Limb (tissue), 2 donors: ENCODE data around the gene CASR.

Experiments used
- DNase-seq, 2 donors: peaks; one replicate each; pipeline ENCODE4 v3.0.0-alpha.2; 2016; ENCODE audit errors: extremely low spot score in 2 of 2

Gene CASR

DNA sequence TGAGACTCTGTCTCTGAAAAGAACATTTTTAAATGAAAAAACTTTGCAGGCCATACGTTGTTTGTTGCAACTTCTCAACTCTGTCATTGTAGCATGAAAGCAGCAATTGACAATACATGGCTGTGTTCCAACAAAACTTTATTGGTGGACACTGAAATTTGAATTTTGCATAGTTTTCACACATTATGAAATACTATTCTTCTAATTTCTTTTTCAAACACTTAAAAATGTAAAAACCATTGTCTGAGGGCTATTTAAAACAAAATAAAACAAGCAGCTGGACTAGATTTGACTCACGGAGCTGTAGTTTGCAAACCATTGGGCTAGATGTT is 123.1 kb downstream of the CASR start:
- DNase-seq, result no peak

DNA sequence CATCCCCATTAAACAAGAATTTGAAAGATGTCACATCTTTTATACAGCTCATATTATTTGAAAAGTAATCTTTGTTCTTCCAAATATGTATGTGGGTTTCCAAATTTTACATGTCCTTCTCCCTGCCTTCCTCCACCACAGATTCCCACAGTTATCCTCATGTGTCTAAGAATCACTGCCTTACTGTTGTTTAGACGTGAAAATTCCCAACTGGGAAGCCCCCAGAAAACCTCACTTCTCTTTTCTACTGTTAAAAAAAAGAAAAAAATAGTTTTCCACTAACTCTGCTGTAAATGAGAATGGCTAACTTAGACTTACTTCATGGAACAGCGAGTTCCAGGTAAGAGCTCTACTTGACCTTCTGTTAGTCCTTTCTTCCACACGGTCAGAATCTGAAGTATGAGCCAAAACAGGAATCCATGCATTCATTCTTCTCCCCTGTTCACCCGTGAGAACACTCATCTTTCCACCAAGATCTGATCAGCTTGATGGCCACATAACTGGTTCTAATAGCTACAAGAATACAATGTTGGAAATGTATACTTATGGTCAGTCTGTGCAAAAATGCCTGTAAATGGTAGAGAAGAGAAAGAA is 123.7 kb downstream of the CASR start:
- no peak for DNase-seq

DNA sequence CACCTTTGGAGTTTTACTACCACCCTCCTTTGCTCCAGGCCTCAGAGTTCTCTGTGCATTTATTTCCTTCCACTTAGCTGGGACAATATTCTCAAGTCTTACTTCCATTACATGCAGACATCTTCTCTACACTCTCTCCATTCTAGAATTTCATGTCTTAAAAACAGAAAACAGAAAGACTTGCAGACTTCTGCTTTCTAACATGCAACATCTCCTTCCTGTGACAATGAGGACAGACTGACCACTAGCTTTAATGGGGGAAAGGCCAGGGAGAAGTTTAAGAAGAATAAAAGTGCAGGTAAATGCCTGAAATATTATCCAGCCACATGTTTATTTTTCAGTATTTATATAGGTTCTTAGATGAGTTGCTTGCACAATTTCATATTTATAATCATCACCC is 124.5 kb downstream of the CASR start:
- DNase-seq, result no peak

DNA sequence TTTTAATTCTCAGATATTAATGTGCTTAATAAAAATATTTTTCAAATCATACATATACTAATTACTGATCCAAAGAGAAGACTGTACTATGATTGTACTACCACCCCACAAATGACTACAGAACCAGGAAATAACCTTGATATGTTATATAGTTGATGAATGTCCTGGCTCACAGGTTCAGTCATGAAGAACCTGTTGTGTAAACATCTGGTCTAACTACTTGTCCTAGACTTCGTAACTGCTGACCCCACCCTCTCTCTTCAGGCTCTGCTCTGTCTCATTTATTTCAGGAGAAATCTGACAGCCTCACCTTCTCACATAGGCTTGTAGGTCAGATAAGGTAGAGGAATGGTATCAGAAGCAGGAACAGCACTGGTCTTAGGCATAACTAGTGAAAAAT is 126.9 kb downstream of the CASR start:
- no peak for DNase-seq

DNA sequence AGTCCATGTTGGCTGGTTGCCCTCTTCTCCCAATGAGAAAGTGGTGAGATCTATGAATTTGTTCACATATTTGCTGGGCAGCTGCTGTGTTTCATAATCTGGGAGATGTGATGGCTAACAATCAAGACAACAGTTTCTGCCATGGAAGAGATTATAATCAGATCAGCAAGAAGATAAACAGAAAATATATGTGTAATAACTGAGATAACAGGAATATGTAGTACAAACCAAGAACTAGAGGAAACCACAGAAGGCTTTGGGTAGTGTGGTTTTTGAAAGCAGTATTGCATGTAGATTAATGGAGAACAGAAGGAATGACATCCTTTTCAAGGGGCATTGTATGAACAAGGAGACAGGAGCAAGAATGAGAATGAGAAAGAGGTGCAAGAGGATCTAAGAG is 129.4 kb downstream of the CASR start:
- no peak for DNase-seq

DNA sequence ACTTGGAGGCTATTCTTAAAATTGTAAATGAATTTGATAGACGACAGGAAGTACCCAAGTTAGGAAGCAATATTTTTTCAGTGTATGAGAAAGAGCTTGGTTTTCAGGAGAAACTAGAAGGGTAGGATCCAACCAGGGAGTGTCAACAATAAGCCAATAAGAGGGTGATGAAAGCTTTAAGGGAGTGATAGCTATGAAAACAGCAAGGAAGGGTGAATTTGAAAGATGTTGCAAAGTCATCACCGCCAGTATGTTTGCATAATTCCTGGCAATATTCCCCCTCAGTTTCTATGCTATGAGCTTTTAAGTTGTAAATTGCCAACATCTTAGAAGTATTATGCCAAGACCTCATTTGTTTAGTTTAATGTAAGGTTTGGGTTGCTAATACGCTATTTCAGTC is 129.8 kb downstream of the CASR start:
- DNase-seq, result no peak

DNA sequence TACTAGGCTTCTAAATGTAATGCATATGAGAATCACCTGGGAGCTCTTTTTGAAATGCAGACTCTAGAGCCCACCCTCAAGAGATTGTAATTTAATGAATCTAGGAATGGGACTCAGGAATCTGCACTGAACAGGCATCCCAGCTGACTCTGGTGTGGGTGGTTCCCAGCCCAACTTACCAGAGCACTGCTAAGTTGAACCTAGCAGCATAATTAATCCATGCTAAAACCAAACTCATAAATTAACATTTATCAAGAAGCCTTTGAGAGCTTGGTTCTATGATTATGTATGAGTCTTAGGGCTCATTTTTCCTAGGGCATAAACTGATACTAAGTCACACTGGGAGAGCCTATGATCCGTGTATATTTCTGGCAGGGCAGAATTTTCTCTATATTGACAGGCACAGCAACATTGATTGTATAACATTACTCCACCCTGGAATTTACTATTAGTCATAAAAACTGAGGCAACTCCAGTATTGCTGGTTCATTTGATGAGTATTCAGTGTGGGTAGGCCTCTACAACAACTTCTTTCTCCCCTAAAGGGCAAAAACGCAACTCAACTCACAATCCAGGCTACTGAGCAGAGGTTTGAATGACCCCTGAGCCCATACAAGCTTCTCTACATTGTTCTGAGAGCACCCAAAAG is 130.9 kb downstream of the CASR start:
- no peak for DNase-seq

DNA sequence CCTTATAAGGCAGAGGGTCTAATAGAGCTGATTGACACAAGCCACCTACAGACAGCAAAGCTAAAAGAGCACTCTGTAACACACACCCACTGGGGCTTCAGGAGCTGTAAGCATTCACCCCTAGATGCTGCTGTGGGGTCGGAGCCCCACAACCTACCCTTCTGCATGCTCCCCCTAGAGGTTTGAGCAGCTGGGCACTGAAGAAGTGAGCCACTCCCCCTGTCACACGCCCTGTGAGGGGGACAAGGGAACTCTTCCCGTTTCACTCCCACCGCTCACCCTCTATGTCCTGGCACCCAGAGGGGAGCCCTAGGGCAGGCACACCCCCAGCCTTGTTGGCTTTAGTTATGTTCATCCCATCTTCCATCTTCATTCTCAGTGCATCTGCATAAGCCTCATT is 132.2 kb downstream of the CASR start:
- no peak for DNase-seq

DNA sequence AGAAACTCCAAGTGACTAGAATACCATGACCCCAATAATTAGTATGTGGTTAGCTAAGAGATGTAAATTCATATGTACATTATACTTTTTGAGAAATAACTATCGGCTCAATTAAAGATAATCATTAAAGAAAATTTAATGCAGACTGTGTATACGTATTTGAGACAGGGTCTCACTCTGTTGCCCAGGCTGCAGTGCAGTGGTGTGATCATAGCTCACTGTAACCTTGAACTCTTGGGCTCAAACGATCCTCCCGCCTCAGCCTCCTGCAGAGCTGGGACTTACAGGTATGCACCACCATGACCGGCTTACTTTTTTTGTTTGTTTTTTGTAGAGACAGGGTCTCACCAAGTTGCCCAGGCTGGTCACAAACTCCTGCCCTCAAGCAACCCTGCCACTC is 132.9 kb downstream of the CASR start:
- no peak for DNase-seq

DNA sequence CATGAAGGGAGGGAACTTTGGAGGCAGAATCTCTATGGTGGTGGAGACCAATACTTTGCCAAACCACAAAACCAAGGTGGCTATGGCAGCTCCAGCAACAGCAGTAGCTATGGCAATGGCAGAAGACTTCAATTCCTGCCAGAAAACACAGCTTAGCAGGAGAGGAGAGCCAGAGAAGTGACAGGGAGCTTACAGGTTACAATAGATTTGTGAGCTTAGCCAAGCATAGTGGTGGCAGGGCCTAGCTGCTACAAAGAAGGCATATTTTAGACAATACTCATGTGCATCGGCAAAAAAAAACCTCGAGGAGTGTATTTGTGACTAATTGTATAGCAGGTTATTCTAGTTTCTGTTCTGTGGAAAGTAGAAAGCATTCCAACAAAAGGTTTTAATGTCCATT is 135.2 kb downstream of the CASR start:
- no peak for DNase-seq

DNA sequence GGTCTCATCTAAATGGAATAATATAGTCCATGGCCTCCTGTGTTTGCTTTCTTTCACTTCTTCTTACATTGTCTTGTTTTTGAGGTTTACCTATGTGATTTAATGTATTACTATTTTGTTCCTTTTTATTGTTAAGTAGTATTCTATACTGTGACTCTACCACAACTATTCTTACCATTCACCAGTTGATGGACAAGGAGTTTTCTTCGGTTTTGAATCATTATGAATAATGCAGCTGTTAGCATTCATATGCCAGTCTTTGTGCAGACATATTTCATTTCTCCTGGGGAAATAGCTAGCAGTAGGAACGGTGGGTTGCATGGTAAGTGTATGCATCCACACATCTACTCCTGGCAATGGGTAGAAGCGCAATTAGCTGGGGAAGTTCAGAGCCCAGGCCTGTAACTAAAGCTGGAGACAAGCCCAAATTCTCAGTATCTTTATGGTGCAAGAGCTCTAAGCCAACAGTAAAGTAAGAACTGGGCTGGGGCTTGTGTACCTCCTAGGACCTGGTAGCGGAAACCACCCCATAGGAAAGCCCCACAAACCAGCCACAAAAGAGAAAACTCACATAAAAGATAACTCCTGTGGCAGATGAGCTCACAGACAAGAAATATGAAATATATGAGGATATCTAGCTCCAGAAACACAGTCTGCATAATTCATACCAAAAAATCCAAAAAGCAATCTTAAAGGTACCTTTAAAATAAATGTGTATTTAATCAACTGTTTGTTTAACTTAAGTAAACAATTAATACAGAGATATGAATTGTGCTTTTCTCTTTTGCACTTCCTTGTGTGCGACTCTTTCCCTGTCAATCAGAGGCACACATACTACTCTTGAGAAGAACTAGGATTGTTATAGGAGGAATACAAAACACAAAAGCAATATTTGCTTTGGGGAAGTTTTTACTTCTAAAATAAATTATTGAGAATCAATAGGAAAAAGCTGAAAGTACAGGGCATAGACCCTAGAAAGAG is 138.9 kb downstream of the CASR start:
- no peak for DNase-seq

DNA sequence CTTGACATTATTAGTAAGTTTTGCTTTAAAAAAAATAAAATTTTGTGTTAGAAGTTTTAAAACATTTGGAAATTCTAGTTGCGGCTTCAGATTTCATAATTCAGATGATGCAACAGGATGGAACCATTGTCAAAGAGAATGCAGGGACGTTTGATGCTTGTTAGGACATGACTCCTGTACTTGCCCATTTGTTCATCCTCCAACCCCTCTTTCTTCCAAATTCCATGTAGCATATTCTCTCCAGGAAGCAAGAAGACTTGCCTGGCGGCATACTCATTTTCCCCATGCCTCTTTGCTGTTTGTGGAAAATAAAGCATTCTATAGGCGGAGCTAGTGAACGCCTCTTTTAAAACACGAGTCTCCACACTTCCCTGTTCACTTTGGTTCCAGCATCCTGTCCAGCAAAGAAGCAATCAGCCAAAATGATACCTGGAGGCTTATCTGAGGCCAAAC is 141.4 kb downstream of the CASR start, which contains the start of gene CSTA:
CSTA (plus strand) TSS at position 378 of the 453 bp plus-strand sequence; CDS start at position 423, 45 bp downstream.
- DNase-seq, result no peak

DNA sequence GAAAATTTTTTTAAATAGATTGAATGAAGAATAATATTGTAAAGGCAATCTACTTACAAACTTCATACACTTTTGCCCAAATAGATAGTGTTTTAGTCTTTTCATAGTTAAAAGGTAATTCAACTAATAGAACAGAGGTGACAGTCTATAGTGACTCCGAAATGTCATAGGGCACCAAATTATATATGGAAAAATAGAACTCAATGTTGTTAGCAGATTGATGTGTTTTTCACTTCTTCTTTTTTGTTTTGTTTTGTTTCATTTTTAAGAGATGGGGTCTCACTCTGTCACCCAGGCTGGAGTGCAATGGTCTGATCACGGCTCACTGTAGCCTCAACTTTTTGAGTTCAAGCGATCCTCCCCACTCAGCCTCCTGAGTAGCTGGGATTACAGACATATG is 142.3 kb downstream of the CASR start:
- DNase-seq, result no peak

DNA sequence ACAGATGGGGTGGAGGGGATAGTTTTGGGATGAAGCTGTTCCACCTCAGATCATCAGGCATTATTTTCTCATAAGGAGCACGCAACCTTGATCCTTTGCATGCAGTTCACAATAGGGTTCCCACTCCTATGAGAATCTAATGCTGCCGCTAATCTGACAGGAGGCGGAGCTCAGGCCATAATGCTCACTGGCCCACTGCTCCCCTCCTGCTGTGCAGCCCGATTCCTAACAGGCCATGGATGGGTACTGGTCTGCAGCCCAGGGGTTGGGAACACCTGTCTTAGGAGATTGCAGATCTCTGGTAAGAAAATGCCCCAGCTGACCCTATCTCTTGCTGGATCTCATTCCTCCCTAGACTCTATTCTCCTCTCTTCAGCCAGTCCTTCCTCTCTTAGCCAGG is 148.4 kb downstream of the CASR start:
- DNase-seq, result no peak

DNA sequence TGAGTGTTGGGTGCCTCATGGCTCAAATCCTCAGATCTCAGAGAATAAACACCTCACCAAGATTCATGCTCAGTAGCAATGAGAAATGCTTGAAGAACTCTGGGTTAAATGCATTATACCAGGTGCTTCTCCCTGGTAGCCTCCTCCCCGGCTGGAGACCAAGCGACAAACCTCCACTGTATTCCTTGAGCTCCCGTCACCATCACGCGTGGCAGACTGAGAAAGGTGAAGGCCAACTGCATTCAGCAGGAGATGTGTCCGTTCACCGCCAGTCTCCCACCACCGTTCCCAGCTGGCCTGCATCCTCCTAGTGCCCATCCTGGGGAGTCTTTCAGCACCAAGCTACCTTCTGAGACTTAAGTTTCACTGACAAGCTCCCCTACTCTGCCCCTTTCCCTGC is 149.1 kb downstream of the CASR start:
- no peak for DNase-seq
